HG03175 (cell line): ENCODE measurements around the gene PIP5K1B.
"Not testable (repeated sequence)": the region's sequence is repeated elsewhere in the genome, so short reads cannot be mapped to it uniquely, and the experiment has no call there.

ENCODE experiments used
- ATAC-seq: cut with Tn5 transposase; IDR thresholded peaks from one replicate; pipeline ENCODE4 v1.9.1; 2021; ENCODE audit warnings: mild to moderate bottlenecking, moderate library complexity; ENCODE audit not compliant: unreplicated experiment

The PIP5K1B gene, protein sequence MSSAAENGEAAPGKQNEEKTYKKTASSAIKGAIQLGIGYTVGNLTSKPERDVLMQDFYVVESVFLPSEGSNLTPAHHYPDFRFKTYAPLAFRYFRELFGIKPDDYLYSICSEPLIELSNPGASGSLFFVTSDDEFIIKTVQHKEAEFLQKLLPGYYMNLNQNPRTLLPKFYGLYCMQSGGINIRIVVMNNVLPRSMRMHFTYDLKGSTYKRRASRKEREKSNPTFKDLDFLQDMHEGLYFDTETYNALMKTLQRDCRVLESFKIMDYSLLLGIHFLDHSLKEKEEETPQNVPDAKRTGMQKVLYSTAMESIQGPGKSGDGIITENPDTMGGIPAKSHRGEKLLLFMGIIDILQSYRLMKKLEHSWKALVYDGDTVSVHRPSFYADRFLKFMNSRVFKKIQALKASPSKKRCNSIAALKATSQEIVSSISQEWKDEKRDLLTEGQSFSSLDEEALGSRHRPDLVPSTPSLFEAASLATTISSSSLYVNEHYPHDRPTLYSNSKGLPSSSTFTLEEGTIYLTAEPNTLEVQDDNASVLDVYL

GRCh38 chr9:68704814-68705530 is at the start of gene PIP5K1B:
PIP5K1B (plus strand) TSS chr9:68705240; CDS start chr9:68822615, 117,375 bp downstream.
- ATAC-seq: peak; percentile 82

DNA sequence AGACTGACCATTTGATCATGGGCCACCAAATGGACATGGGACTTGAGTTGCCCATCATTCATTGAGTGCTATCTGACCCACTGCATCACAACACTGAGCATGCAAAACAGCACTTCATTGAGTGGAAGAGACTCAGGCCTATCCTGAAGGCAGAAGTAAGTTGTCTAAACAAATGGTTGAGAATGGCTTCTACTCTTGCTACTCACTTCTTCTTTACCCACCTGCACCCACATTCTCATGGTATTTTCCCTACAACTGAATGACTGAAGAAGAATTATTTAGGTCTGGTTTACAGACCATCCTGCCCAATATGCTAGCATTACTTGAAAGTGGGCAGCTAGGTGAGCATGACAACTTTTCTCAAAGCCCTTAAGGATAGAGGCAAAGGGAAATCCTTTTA is 41.0 kb upstream of the PIP5K1B start:
- ATAC-seq: no peak

- no peak for ATAC-seq
Observed at GRCh38 chr9:68668127-68668526, 36.9 kb upstream of the PIP5K1B start.

DNA sequence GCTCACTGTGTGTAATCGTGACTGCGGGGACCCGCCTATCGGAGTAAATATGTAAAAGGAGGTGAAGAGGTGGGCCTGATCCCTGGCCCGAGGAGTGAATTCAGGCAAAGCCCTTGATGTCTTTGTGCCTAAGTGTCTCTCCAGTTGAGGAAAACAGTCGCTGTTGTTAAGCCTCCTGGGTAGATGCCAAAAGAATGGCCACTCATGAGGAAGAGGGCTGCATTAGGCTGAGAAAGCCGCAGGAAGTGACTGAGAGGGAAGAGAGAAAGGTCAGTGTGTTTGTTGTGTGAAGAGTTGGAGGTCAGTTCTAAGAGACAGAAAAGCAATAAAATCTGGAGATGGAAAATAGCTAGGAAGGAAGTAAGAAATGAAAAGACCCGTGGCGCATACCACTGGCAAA is 35.8 kb upstream of the PIP5K1B start:
- no peak for ATAC-seq

DNA sequence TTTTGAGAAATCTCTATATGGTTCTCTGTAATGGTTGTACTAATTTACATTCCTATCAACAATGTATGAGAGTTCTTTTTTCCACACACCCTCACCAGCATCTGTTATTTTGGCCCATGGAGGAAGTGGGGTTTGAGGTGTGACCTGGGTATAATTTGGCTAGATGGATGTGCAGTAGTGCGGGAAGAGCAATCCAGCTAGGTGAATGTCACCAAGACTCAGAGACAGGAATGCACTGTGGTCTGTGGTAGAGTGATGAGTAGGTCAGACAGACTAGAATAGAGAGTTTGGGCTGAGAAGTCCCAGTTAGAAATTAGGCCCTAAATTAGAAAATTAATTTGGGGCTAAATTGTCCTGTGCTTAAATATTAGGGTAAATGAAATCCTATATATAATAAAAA is 32.8 kb upstream of the PIP5K1B start:
- ATAC-seq: peak; percentile 70

- ATAC-seq: no peak
Observed at GRCh38 chr9:68672625-68673024, 32.4 kb upstream of the PIP5K1B start.

GRCh38 chr9:68678430-68678829 is 26.6 kb upstream of the PIP5K1B start:
- ATAC-seq: no peak

DNA sequence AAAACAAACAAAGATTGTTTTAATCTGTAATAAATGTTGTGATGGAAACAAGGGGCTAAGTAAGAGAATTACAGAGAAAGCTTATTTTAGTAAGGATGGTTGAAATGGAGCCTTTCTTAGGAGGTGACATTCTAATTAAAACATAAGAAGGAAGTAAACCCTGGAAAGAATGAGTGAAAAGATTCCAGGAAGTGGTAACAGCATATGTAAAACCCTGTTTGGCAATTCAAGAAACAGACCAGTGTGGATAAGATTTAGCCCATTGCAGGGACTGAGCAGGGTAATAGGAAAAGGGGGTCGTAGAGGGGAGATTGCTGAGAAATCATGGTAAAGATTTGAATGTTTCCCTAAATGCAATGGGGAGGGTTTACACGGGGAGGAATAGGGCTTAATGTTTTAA is 21.6 kb upstream of the PIP5K1B start:
- ATAC-seq: no peak

- no peak for ATAC-seq
Observed at GRCh38 chr9:68685213-68685612, 19.8 kb upstream of the PIP5K1B start.

DNA sequence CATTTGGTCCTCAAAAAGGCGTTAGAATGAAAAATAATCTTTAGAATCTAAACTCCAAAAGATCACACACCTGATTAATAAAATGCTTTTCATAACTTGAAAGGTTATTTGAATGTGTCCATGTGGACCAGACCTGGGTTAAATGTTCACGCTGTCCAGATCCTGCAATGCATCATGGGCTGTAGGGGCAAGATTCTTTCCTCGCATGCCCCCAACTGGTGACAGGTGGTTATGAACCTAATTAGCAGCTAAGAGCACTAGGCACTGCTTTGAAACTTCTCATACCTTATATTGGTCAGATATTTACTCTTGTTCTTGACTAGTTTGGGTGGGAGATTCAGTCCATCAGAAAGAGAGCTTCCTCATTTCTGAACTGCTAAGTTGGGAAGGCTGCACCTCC is 19.3 kb upstream of the PIP5K1B start:
- ATAC-seq: peak; percentile 84

GRCh38 chr9:68690088-68690487 is 15.0 kb upstream of the PIP5K1B start:
- ATAC-seq: no peak

GRCh38 chr9:68692519-68692918 is 12.5 kb upstream of the PIP5K1B start:
- no peak for ATAC-seq

- no peak for ATAC-seq
Observed at GRCh38 chr9:68694125-68694524, 10.9 kb upstream of the PIP5K1B start.

DNA sequence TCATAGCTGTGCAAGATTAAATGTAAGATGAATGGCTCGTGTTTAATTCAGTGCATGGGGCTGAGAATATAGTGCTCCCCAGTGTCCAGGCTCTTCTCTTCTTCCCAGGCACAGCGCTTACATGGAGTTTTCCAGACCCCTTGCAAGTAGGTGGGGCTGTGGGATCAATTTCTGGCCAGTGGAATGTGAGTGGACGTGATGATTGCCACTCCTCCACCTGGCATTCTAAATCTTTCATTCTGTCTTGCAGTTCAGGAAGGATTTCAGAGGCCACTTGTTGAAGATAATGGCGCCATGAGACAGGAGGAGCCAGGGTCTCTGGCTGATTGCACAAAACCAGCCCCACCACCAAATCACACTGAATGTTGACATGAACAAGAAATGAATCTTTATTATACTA is 7.2 kb upstream of the PIP5K1B start:
- no peak for ATAC-seq

GRCh38 chr9:68698943-68699509 is 6.0 kb upstream of the PIP5K1B start:
- no peak for ATAC-seq

DNA sequence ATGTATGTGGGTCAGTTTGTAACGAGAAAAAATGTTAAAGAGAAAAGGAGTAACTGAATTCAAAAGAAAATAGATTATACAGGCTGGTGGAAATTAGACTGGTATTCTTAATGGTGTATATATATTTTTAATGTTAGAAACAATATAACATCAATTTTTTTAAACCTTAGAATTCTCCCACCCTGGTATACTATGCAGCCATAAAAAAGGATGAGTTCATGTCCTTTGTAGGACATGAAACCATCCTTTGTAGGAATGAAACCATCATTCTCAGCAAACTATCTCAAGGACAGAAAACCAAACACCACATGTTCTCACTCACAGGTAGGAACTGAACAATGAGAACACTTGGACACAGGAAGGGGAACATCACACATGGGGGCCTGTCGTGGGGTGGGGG is 5.4 kb upstream of the PIP5K1B start:
- not testable (repeated sequence) for ATAC-seq

GRCh38 chr9:68702493-68702892 is 2.5 kb upstream of the PIP5K1B start:
- ATAC-seq: no peak

DNA sequence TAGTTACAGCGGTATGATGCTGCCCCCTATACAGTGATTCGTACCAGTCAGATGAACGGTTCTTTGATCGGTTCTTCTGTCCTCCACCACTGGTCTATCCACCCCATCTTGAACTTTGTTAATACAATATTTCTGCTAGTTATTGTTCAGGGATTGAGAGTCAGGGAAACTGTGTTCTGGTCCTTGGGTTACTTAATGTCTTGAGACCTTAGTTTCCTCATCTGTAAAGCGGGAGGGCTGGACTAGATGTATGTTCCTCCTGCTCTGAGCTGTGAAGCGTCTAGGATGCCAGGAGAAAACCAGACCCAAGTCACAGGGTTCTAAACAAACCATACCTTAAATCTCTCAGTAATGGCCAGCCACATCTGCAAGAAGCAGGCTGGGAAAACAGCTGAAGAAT is 1.4 kb upstream of the PIP5K1B start:
- no peak for ATAC-seq

DNA sequence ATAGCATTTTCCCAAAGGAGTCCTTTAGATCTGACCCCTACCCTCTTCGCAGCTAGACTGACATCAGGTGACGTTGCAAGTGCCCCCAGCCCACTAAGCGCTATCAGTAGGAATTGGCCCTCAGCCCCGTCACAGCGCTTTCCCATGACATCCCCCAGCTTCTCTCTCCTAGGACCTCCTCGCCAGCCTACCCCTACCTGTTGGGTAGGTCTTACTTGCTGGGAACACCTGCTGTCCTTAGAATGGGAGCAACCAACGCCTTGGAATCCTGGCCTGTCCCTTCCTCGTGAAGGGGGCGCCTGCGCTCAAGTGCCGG is 584 bp upstream of the PIP5K1B start:
- ATAC-seq: no peak

GRCh38 chr9:68705531-68706362 is 707 bp downstream of the PIP5K1B start:
- ATAC-seq: peak; percentile 15
